GM12878 (cell line): ENCODE results near the gene PTPMT1. TPM values are rescaled to one million over a fixed set of nuclear protein-coding genes. Genes with fewer than 3 reads are reported as not detected.

Experiments
- CHD4 ChIP-seq: fragments of 200-600 bp; sonication (generic); IDR thresholded peaks from 2 replicates; pipeline ENCODE4 v1.6.1; 2016; ENCODE audit warnings: mild to moderate bottlenecking
- ETV6 ChIP-seq, 2 experiments: fragments of 450-650 bp in 1 of 2; IDR thresholded peaks in 1 of 2; conservative IDR thresholded peaks in 1 of 2; 2 replicates each; pipeline ENCODE4 v1.6.1; 2014; ENCODE audit warnings: antibody characterized with exemption in 1 of 2, borderline replicate concordance in 1 of 2, low read depth in 1 of 2, mild to moderate bottlenecking in 1 of 2, moderate library complexity in 1 of 2
- HCFC1 ChIP-seq: fragments of 150-350 bp; IDR thresholded peaks from 2 replicates; pipeline ENCODE4 v1.6.1; 2014; ENCODE audit warnings: low read length
- PKNOX1 ChIP-seq: fragments of 450-650 bp; IDR thresholded peaks from 2 replicates; pipeline ENCODE4 v1.6.1; 2016; ENCODE audit warnings: mild to moderate bottlenecking
- TARDBP ChIP-seq: IDR thresholded peaks from 2 replicates; pipeline ENCODE4 v1.6.1; 2016; ENCODE audit warnings: borderline replicate concordance
- ZBTB33 ChIP-seq: fragments of 450-650 bp; IDR thresholded peaks from 2 replicates; pipeline ENCODE4 v1.6.1; 2017; ENCODE audit warnings: mild to moderate bottlenecking
- ZNF592 ChIP-seq: fragments of 450-650 bp; IDR thresholded peaks from 2 replicates; pipeline ENCODE4 v1.6.1; 2017; ENCODE audit warnings: mild to moderate bottlenecking, moderate library complexity
- ZNF687 ChIP-seq: fragments of 450-650 bp; IDR thresholded peaks from 2 replicates; pipeline ENCODE4 v1.6.1; 2017; ENCODE audit warnings: mild to moderate bottlenecking, moderate library complexity
- polyA plus RNA-seq, 11 experiments: library from polyadenylated mRNA; depleted of rRNA in 4 of 11; unstranded in 6 of 11; stranded (reverse) in 5 of 11; fragments of >200 nt; fragmentation: Nextera tagmentation in 4 of 11; fragmentation: Illumina TruSeq in 1 of 11; extraction: Ambion mirVana in 4 of 11; extraction: Trizol in 1 of 11; gene quantifications; 1 replicate in 1 of 11; 2 replicates in 10 of 11; pipeline versions ENCODE4 v1.2.1 to v1.2.3, GENCODE V29; 2011 to 2016; ENCODE audit warnings: inconsistent platforms in 2 of 11, missing spikeins in 2 of 11, low read depth in 1 of 11
- total RNA-seq, 4 experiments: library from RNA; depleted of rRNA in 3 of 4; stranded (reverse); fragments of >200 nt in 3 of 4; fragmentation: Illumina TruSeq in 1 of 4; extraction: Trizol in 1 of 4; gene quantifications; 2 replicates each; pipeline versions ENCODE4 v1.2.1 to v1.2.3, GENCODE V29; 2013 to 2021

Gene PTPMT1
- total and polyA plus RNA-seq, 10 of the 15 experiments (the other 5 are each of a cell fraction or from before 2014, with no cell fraction given) = 12.0 to 116 (median 58.2) TPM

GRCh38 chr11:47532597-47533213 lies 32.7 kb upstream of the PTPMT1 start (continued):
- no peak for TF ChIP-seq ZBTB33
- TF ChIP-seq ZNF592 = no peak
- TF ChIP-seq HCFC1 = no peak
- TF ChIP-seq ETV6 (conservative IDR thresholded peaks at IDR 0.05 in 1 of 2, IDR thresholded peaks at IDR 0.05 in 1 of 2; ENCODE audit: borderline replicate concordance in 1 of 2, low read depth in 1 of 2) = no peak
- no peak for TF ChIP-seq TARDBP
- TF ChIP-seq ZNF687 = no peak
- TF ChIP-seq CHD4 = no peak
- no peak for TF ChIP-seq PKNOX1
